GM15510 (cell line): ENCODE data around the gene MDK.

ENCODE experiments used
- POLR2A ChIP-seq: IDR thresholded peaks from 3 replicates; pipeline ENCODE4 v1.6.1; 2011; ENCODE audit warnings: borderline replicate concordance; ENCODE audit not compliant: insufficient read length; ENCODE audit errors: extremely low read depth

MDK gene

GRCh38 chr11:46381048-46381818 lies at the start of gene MDK:
TSS of gene MDK (plus strand) at chr11:46381669. CDS start at chr11:46382058, 389 bp downstream.
- TF ChIP-seq POLR2A, result no peak

GRCh38 chr11:46332093-46332567 lies 49.3 kb upstream of the MDK start:
- no peak for TF ChIP-seq POLR2A

- TF ChIP-seq POLR2A, result no peak
Observed at GRCh38 chr11:46332568-46333393, 48.7 kb upstream of the MDK start.

- TF ChIP-seq POLR2A, result no peak
Observed at GRCh38 chr11:46333394-46333947, 48.0 kb upstream of the MDK start.

GRCh38 chr11:46334211-46334610 lies 47.3 kb upstream of the MDK start:
- no peak for TF ChIP-seq POLR2A

GRCh38 chr11:46335271-46335670 lies 46.2 kb upstream of the MDK start:
- TF ChIP-seq POLR2A, result no peak

GRCh38 chr11:46335890-46336562 lies 45.4 kb upstream of the MDK start:
- TF ChIP-seq POLR2A, result no peak

- no peak for TF ChIP-seq POLR2A
Observed at GRCh38 chr11:46336563-46337180, 44.8 kb upstream of the MDK start.

- no peak for TF ChIP-seq POLR2A
Observed at GRCh38 chr11:46337626-46338345, 43.7 kb upstream of the MDK start.

GRCh38 chr11:46338636-46338987 lies 42.9 kb upstream of the MDK start:
- TF ChIP-seq POLR2A, result no peak

- TF ChIP-seq POLR2A, result no peak
Observed at GRCh38 chr11:46338988-46339666, 42.3 kb upstream of the MDK start.

- no peak for TF ChIP-seq POLR2A
Observed at GRCh38 chr11:46339816-46340215, 41.7 kb upstream of the MDK start.

GRCh38 chr11:46341454-46341853 lies 40.0 kb upstream of the MDK start:
- TF ChIP-seq POLR2A, result no peak
